GM18873 (cell line): Measurements from ENCODE around the gene MED7.
"Not testable (repeated sequence)": the region's sequence is repeated elsewhere in the genome, so short reads cannot be mapped to it uniquely, and the experiment has no call there.

ENCODE experiments used
- ATAC-seq: cut with Tn5 transposase; IDR thresholded peaks from one replicate; pipeline ENCODE4 v1.9.1; 2021; ENCODE audit warnings: mild to moderate bottlenecking, moderate library complexity, moderate number of reproducible peaks; ENCODE audit not compliant: unreplicated experiment, low FRiP score

Gene MED7, protein sequence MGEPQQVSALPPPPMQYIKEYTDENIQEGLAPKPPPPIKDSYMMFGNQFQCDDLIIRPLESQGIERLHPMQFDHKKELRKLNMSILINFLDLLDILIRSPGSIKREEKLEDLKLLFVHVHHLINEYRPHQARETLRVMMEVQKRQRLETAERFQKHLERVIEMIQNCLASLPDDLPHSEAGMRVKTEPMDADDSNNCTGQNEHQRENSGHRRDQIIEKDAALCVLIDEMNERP

DNA sequence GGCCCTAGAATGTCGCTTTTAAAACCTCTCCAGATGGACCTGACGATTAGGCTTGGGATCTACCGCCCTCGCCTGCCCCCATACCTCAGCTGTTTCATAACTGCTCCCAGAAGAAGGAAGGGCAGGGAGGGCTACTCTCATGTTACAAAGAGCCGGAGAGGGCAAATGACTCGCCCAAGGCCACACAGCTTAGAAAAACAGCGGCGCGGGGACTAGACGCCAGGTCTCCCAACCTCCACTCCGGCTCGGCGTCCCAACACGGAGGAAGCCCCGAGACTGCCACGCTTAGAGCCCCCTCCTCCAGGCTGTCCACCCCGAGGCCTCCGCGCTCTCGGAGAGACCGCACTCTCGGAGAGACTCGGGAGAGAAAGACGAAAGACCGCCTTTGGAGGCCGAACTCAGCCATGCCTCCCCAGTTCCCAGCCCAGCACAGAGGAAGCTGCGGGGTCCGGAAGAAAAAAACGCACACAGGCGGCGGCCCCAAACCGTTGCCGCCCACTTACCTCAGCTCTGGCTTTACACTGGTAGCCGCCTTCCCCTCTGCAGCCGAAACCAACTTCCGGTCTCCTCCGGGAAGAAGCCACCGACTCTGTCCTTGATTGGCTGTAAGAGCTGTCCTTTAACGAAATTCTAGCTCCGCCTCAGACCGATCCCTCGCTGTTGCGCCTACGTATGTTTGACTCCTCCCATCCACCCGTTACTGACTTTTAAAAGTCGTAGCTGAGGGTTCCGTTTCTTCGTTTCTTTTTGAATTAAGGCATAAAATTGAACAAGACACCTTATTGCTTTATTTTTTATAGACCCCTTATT lies at the start of gene MED7:
Gene MED7 (minus strand): TSS at position 549 of the 810 bp plus-strand sequence. CDS start 3,434 bp downstream, outside the sequence.
- ATAC-seq, result peak; percentile 100

DNA sequence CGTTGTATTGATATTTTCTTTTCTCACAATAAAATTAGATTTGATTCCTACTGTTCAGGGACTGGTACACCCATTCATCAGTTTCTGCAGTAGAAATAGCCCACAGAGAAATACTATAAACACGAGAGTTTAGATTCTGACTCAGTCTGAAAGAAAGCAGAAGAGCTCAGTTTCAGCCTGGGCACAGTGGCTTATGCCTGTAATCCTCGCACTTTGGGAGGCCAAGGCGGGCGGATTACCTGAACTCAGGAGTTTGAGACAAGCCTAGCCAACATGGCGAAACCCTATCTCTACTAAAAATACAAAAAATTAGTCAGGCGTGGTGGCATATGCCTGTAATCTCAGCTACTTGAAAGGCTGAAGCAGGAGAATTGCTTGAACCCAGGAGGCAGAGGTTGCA lies 46.6 kb upstream of the MED7 start:
- no peak for ATAC-seq

DNA sequence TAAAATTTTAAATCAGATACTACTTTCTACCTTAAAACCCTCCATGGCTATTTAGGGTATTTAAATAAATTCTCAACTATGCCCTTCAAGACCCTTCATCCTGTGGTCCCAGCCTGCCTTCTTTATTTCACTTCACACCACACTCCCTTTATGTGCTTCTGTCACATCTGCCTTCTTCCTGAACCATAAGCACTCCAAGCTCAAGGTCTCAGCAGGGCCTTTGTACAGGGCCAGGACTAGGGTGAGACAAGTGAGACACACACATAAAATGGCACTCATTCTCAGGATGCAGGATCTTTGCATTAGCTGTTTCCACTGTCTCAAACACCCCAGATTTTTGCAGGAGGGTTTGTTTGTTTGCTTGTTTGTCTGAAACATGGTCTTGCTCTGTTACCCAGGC lies 45.6 kb upstream of the MED7 start:
- no peak for ATAC-seq

DNA sequence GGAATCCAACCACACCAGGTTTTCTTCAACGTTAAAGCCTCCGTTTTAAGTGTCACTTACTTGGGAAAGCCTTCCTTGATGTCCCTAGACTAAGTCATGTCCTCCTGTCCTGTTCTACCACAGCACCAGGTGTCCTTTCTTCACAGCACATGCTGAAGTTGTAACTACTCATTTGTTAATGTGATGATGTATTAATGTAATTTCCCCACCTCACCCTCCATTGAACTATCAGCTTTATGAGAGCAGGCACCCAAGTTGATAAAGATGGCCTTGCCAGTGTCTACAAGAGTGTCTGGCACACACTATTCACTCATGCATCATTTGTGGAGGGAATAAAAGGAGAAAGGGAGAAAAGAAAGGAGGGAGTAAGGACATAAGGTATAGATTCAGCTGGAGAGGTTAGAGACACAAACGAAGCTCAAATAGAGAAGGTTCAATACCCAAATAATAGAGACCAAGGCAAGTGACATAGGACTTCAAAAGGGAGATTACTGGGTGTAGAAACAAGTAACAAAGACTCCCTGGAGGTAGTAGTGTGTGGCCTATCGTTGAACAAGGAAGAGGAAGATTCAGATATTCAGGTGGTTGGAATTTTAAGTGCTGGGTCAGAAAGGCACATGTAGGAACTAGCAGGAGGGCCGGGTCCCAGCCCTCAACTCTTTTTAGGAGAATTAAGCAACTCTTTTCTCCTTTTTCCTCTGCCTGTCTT lies 44.5 kb upstream of the MED7 start:
- no peak for ATAC-seq

DNA sequence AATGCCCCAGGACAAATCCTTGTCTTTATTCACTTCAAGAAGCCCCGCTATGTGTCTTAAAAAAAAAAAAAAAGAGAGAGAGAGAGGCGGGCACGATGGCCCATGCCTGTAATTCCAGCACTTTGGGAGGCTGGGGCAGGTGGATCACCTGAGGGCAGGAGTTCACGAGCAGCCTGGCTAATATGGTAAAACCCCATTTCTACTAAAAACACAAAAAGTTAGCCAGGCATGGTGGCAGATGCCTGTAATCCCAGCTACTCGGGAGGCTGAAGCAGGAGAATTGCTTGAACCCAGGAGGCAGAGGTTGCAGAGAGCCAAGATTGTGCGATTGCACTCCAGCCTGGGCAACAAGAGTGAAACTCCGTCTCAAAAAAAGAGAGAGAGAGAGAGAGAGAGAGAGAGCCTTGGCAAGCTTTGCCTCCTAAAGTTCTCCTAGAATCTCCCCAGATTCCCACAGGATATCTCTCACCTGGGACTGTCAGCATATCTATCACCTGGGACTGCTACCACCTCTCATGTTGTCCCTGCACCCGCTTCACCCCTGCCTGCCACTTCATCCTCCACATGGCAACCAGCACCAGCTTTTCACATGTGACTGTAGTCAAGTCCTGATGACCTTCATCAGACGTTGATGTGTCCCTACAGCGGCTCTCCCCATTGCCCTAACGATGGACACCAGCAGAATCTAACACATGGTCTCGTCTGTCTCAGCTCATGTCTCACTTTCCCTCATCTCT lies 43.8 kb upstream of the MED7 start:
- ATAC-seq, result no peak

DNA sequence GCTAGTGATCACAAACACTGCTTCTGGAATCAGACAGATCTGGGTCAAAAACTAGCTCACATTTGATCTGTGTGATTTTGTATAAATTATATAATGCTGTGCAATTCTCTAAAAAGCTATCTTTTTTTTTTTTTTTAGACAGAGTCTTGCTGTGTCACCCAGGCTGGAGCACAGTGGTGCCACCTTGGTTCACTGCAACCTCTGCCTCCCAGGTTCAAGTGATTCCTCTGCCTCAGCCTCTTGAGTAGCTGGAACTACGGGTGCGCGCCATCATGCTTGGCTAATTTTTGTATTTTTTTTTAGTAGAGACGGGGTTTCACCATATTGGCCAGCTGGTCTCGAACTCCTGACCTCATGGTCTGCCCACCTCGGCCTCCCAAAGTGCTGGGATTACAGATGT lies 42.5 kb upstream of the MED7 start:
- not testable (repeated sequence) for ATAC-seq

GRCh38 chr5:157184117-157184670 lies 41.5 kb upstream of the MED7 start:
- ATAC-seq, result no peak

GRCh38 chr5:157182143-157182757 lies 39.6 kb upstream of the MED7 start:
- ATAC-seq, result no peak

- ATAC-seq, result no peak
Measured at GRCh38 chr5:157180374-157181264, 38.0 kb upstream of the MED7 start, which contains the start of gene ITK. ITK (plus strand) TSS chr5:157180840; CDS start chr5:157180978, 138 bp downstream.

DNA sequence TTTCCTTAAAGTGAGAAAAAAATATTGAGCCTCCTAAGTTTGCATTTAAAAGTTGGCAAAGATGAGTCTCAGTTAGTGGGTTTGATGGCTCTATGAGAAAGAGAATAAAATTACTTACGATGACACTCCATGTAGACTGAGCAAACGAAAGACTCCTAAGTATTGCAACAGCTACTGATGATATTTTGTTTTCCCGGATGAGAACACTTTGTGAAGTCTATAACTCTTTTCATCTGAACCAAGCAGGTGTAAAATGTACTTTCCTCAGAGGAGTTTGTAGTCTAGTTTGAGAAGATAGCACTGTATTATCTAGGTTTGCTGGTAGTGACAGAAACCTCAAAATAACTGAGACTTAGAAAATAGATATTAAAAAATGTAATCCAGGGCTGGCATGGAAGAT lies 36.3 kb upstream of the MED7 start:
- no peak for ATAC-seq

DNA sequence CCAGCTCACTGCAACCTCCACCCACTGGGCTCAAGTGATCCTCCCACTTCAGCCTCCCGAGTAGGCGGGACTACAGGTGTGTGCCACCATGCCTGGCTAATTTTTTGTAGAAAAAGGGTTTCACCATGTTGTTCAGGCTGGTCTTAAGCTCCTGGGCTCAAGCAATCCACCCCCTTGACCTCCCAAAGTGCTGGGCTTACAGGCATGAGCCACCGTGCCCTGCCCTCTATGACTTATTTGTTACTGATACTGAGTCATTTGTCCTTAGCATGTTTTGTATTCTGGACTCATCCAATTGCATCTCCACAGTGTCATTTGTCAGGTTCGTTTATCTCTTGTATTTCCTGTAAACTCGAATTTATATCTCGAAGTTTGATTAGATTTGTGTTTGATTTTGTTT lies 35.3 kb upstream of the MED7 start:
- no peak for ATAC-seq

DNA sequence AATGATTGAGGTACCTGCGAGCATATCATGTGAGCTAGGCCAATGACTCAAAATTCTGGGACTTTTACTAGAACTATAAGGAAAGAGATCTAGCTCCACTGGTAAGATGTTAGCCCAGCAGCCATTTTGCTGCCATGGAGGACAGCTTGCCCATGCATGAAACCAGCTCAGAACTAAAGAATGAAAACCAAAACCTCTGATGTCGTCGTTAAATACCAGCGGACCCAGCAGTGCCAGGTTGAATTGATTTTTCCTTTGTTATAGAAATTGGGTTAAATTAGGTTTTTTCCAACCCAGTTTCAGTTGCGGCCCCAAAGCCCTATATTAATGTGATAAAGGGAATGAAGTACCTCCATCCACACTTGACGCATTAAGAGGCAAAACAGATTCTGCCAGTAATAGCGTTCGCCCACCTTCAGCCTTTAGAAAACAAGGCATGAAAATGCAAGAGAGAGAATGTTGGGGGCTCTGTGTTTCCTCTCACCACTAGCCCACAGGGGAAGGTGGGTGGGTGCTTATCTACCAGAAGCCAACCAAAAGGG lies 32.5 kb upstream of the MED7 start:
- ATAC-seq, result no peak

GRCh38 chr5:157172403-157172802 lies 29.7 kb upstream of the MED7 start:
- ATAC-seq, result peak; percentile 99

DNA sequence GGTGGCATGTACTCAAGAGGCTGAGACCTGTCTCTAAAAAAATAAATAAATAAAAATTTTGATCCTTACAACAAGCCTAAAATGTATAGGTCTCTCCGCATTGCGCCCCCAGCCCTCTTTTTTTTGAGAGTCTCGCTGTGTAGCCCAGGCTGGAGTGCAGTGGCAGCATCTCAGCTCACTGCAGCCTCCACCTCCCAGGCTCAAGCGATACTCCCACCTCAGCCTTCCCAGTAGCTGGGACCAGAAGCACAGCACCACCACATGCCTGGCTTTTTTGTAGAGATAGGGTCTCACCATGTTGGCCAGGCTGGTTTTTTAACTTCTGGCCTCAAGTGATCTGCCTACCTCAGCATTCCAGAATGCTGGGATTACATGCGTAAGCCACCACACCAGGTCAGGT lies 25.6 kb upstream of the MED7 start:
- ATAC-seq, result no peak

DNA sequence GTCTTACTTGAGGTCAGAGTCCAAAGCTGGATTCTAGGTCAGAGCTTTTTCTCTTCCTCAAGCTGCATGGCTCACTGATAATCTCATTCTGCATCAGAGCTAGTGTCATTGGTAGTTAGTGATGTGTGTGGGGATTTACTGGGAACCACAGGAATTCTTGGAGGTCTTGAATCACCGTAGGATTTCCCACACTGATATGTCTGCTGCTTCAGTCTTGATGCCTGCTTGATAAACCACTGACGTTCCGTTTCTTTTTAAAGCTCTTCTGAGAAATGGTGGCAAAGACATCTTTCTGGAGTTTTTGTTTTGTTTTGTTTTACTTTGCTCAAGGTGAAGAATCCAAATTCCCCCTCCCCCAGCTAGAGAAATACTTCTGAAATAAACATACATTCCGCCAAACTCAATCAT lies 24.6 kb upstream of the MED7 start:
- no peak for ATAC-seq

DNA sequence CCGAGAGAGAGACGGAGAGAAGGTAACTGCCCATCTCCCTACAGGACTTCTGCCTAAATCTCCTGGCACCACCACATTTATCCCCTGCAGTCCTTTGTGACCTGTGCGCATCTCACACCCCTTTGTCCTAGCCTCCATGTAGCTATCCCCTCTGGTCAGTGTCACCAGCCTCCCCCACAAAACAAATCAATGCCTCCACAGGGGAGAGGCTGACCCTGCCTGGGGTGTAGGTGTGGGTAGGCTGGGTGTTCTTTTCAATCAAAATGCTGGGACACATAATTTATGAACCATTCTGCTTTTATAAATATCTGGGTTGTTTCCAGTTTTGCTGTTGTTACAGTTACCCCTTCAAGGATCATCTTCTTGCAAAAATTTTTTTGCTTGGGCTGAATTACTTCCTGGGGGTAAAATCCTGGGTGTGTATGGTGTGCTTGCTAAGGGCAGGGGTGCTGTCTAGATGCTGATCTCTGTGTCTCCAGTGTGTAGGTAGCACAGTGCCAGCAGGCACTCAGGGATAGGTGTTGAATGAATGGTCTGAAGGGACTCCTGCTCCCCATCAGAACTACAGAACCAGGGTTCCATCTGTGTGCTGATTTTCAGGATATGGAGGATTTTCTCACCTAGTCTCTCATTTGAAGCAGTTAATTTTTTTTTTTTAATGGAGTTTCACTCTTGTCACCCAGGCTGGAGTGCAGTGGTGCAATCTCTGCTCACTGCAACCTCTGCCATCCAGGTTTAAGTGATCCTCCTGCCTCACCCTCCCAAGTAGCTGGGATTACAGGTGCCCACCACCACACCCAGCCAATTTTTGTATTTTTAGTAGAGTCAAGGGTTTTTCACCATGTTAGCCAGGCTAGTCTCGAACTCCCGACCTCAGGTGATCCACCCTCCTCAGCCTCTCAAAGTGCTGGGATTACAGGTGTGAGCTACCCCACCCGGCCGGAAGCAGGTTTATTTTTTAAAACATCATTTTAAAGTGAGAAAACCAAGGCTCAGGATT lies 23.8 kb upstream of the MED7 start, which contains the start of gene GARIN3:
Gene GARIN3 (minus strand): TSS at position 51 of the 1,000 bp plus-strand sequence. CDS start 96 bp downstream, outside the sequence.
- no peak for ATAC-seq

- ATAC-seq, result no peak
Measured at GRCh38 chr5:157165668-157166067, 23.0 kb upstream of the MED7 start.
